ENCODE measurements around the gene PARD3B.

PARD3B gene

GRCh38 chr2:205612636-205613035 lies 1067.4 kb downstream of the PARD3B start:
- H3K9me3 ChIP-seq (ENCODE audit: control insufficient read depth in 1 of 2, low read length in 2 of 2), result no peaks in the 10 kb centered on the region
- H3K27ac ChIP-seq (ENCODE audit: low read length), result no peak overlapping the region
- no peak overlapping the region for H3K4me3 ChIP-seq (ENCODE audit: low read depth in 1 of 2, low read length in 2 of 2)
- peaks cover 0 to 13% of the 10 kb centered on the region in 2 donors for H3K4me1 ChIP-seq (ENCODE audit: control insufficient read depth in 1 of 2, insufficient read depth in 2 of 2, low read length in 2 of 2)
- H3K36me3 ChIP-seq (ENCODE audit: control insufficient read depth in 1 of 2, insufficient read depth in 2 of 2, low read length in 2 of 2), result no peaks in the 10 kb centered on the region
- no peaks in the 10 kb centered on the region for H3K27me3 ChIP-seq (ENCODE audit: low read depth, low read length)

GRCh38 chr2:205613970-205614559 lies 1068.8 kb downstream of the PARD3B start:
- peaks cover 0 to 10% of the 10 kb centered on the region in 2 donors for H3K4me1 ChIP-seq (ENCODE audit: control insufficient read depth in 1 of 2, insufficient read depth in 2 of 2, low read length in 2 of 2)
- no peaks in the 10 kb centered on the region for H3K27me3 ChIP-seq (ENCODE audit: low read depth, low read length)
- H3K4me3 ChIP-seq (ENCODE audit: low read depth in 1 of 2, low read length in 2 of 2), result no peak overlapping the region
- no peaks in the 10 kb centered on the region for H3K9me3 ChIP-seq (ENCODE audit: control insufficient read depth in 1 of 2, low read length in 2 of 2)
- no peaks in the 10 kb centered on the region for H3K36me3 ChIP-seq (ENCODE audit: control insufficient read depth in 1 of 2, insufficient read depth in 2 of 2, low read length in 2 of 2)
- H3K27ac ChIP-seq (ENCODE audit: low read length), result no peak overlapping the region

GRCh38 chr2:205614965-205615364 lies 1069.7 kb downstream of the PARD3B start:
- H3K4me1 ChIP-seq (ENCODE audit: control insufficient read depth in 1 of 2, insufficient read depth in 2 of 2, low read length in 2 of 2), result peaks cover 0 to 10% of the 10 kb centered on the region in 2 donors
- no peak overlapping the region for H3K27ac ChIP-seq (ENCODE audit: low read length)
- H3K9me3 ChIP-seq (ENCODE audit: control insufficient read depth in 1 of 2, low read length in 2 of 2), result no peaks in the 10 kb centered on the region
- no peaks in the 10 kb centered on the region for H3K27me3 ChIP-seq (ENCODE audit: low read depth, low read length)
- H3K4me3 ChIP-seq (ENCODE audit: low read depth in 1 of 2, low read length in 2 of 2), result no peak overlapping the region
- no peaks in the 10 kb centered on the region for H3K36me3 ChIP-seq (ENCODE audit: control insufficient read depth in 1 of 2, insufficient read depth in 2 of 2, low read length in 2 of 2)

GRCh38 chr2:205617905-205618304 lies 1072.6 kb downstream of the PARD3B start:
- no peaks in the 10 kb centered on the region for H3K36me3 ChIP-seq (ENCODE audit: control insufficient read depth in 1 of 2, insufficient read depth in 2 of 2, low read length in 2 of 2)
- peaks cover 0 to 4% of the 10 kb centered on the region in 2 donors for H3K4me1 ChIP-seq (ENCODE audit: control insufficient read depth in 1 of 2, insufficient read depth in 2 of 2, low read length in 2 of 2)
- no peak overlapping the region for H3K27ac ChIP-seq (ENCODE audit: low read length)
- no peak overlapping the region for H3K4me3 ChIP-seq (ENCODE audit: low read depth in 1 of 2, low read length in 2 of 2)
- no peaks in the 10 kb centered on the region for H3K27me3 ChIP-seq (ENCODE audit: low read depth, low read length)
- no peaks in the 10 kb centered on the region for H3K9me3 ChIP-seq (ENCODE audit: control insufficient read depth in 1 of 2, low read length in 2 of 2)

- no peaks in the 10 kb centered on the region for H3K27me3 ChIP-seq (ENCODE audit: low read depth, low read length)
- peaks cover 0 to 4% of the 10 kb centered on the region in 2 donors for H3K4me1 ChIP-seq (ENCODE audit: control insufficient read depth in 1 of 2, insufficient read depth in 2 of 2, low read length in 2 of 2)
- H3K9me3 ChIP-seq (ENCODE audit: control insufficient read depth in 1 of 2, low read length in 2 of 2), result no peaks in the 10 kb centered on the region
- no peak overlapping the region for H3K4me3 ChIP-seq (ENCODE audit: low read depth in 1 of 2, low read length in 2 of 2)
- no peak overlapping the region for H3K27ac ChIP-seq (ENCODE audit: low read length)
- H3K36me3 ChIP-seq (ENCODE audit: control insufficient read depth in 1 of 2, insufficient read depth in 2 of 2, low read length in 2 of 2), result no peaks in the 10 kb centered on the region
These were observed 1074.3 kb downstream of the PARD3B start for GRCh38 chr2:205619600-205619999.

- H3K4me1 ChIP-seq (ENCODE audit: control insufficient read depth in 1 of 2, insufficient read depth in 2 of 2, low read length in 2 of 2), result no peaks in the 10 kb centered on the region
- H3K36me3 ChIP-seq (ENCODE audit: control insufficient read depth in 1 of 2, insufficient read depth in 2 of 2, low read length in 2 of 2), result no peaks in the 10 kb centered on the region
- no peaks in the 10 kb centered on the region for H3K27me3 ChIP-seq (ENCODE audit: low read depth, low read length)
- no peak overlapping the region for H3K4me3 ChIP-seq (ENCODE audit: low read depth in 1 of 2, low read length in 2 of 2)
- H3K9me3 ChIP-seq (ENCODE audit: control insufficient read depth in 1 of 2, low read length in 2 of 2), result no peaks in the 10 kb centered on the region
- H3K27ac ChIP-seq (ENCODE audit: low read length), result no peak overlapping the region
These were observed 1081.8 kb downstream of the PARD3B start for GRCh38 chr2:205627085-205627484.

- no peak overlapping the region for H3K27ac ChIP-seq (ENCODE audit: low read length)
- H3K27me3 ChIP-seq (ENCODE audit: low read depth, low read length), result no peaks in the 10 kb centered on the region
- no peak overlapping the region for H3K4me3 ChIP-seq (ENCODE audit: low read depth in 1 of 2, low read length in 2 of 2)
- no peaks in the 10 kb centered on the region for H3K4me1 ChIP-seq (ENCODE audit: control insufficient read depth in 1 of 2, insufficient read depth in 2 of 2, low read length in 2 of 2)
- H3K36me3 ChIP-seq (ENCODE audit: control insufficient read depth in 1 of 2, insufficient read depth in 2 of 2, low read length in 2 of 2), result no peaks in the 10 kb centered on the region
- H3K9me3 ChIP-seq (ENCODE audit: control insufficient read depth in 1 of 2, low read length in 2 of 2), result no peaks in the 10 kb centered on the region
These were observed 1083.1 kb downstream of the PARD3B start for GRCh38 chr2:205628422-205628821.

GRCh38 chr2:205629091-205629776 lies 1084.0 kb downstream of the PARD3B start:
- Histone ChIP-seq H3K4me3 (ENCODE audit: low read depth in 1 of 2, low read length in 2 of 2) (no peak overlapping the region), H3K27ac (ENCODE audit: low read length) (no peak overlapping the region), H3K27me3 (ENCODE audit: low read depth, low read length) (no peaks in the 10 kb centered on the region), H3K36me3 (ENCODE audit: control insufficient read depth in 1 of 2, insufficient read depth in 2 of 2, low read length in 2 of 2) (no peaks in the 10 kb centered on the region), H3K4me1 (ENCODE audit: control insufficient read depth in 1 of 2, insufficient read depth in 2 of 2, low read length in 2 of 2) (no peaks in the 10 kb centered on the region), H3K9me3 (ENCODE audit: control insufficient read depth in 1 of 2, low read length in 2 of 2) (no peaks in the 10 kb centered on the region)

GRCh38 chr2:205633994-205634393 lies 1088.7 kb downstream of the PARD3B start:
- Histone ChIP-seq H3K36me3 (ENCODE audit: control insufficient read depth in 1 of 2, insufficient read depth in 2 of 2, low read length in 2 of 2) (no peaks in the 10 kb centered on the region), H3K4me1 (ENCODE audit: control insufficient read depth in 1 of 2, insufficient read depth in 2 of 2, low read length in 2 of 2) (no peaks in the 10 kb centered on the region), H3K27me3 (ENCODE audit: low read depth, low read length) (no peaks in the 10 kb centered on the region), H3K27ac (ENCODE audit: low read length) (no peak overlapping the region), H3K4me3 (ENCODE audit: low read depth in 1 of 2, low read length in 2 of 2) (no peak overlapping the region), H3K9me3 (ENCODE audit: control insufficient read depth in 1 of 2, low read length in 2 of 2) (no peaks in the 10 kb centered on the region)

- Histone ChIP-seq H3K4me3 (ENCODE audit: low read depth in 1 of 2, low read length in 2 of 2) (no peak overlapping the region), H3K4me1 (ENCODE audit: control insufficient read depth in 1 of 2, insufficient read depth in 2 of 2, low read length in 2 of 2) (no peaks in the 10 kb centered on the region), H3K27me3 (ENCODE audit: low read depth, low read length) (no peaks in the 10 kb centered on the region), H3K27ac (ENCODE audit: low read length) (no peak overlapping the region), H3K9me3 (ENCODE audit: control insufficient read depth in 1 of 2, low read length in 2 of 2) (peaks cover 0 to 2% of the 10 kb centered on the region in 2 donors), H3K36me3 (ENCODE audit: control insufficient read depth in 1 of 2, insufficient read depth in 2 of 2, low read length in 2 of 2) (no peaks in the 10 kb centered on the region)
These were observed 1091.5 kb downstream of the PARD3B start for GRCh38 chr2:205636549-205637319.

GRCh38 chr2:205637320-205637602 lies 1092.0 kb downstream of the PARD3B start:
- Histone ChIP-seq H3K4me3 (ENCODE audit: low read depth in 1 of 2, low read length in 2 of 2) (no peak overlapping the region), H3K9me3 (ENCODE audit: control insufficient read depth in 1 of 2, low read length in 2 of 2) (peaks cover 0 to 2% of the 10 kb centered on the region in 2 donors), H3K27ac (ENCODE audit: low read length) (no peak overlapping the region), H3K4me1 (ENCODE audit: control insufficient read depth in 1 of 2, insufficient read depth in 2 of 2, low read length in 2 of 2) (no peaks in the 10 kb centered on the region), H3K36me3 (ENCODE audit: control insufficient read depth in 1 of 2, insufficient read depth in 2 of 2, low read length in 2 of 2) (no peaks in the 10 kb centered on the region), H3K27me3 (ENCODE audit: low read depth, low read length) (no peaks in the 10 kb centered on the region)
